Tongue (tissue), 2 donors: ENCODE results near the gene CDC27. TPM values are rescaled to one million over a fixed set of nuclear protein-coding genes. Genes with fewer than 3 reads are reported as not detected.
"Not testable (repeated sequence)": the region's sequence is repeated elsewhere in the genome, so short reads cannot be mapped to it uniquely, and the experiment has no call there.

ENCODE experiments used
- DNase-seq: peaks from one replicate; pipeline ENCODE4 v3.0.0-alpha.2; 2015
- total RNA-seq: library from RNA; depleted of rRNA; stranded (reverse); fragments of >200 nt; gene quantifications from one replicate; pipeline ENCODE4 v1.2.3, GENCODE V29; 2014

CDC27 gene
- total RNA-seq, 1 donor from 2014 or later = 86.0 TPM

- no peak for DNase-seq
Measured at GRCh38 chr17:47190243-47190642, 1.1 kb upstream of the CDC27 start.

DNA sequence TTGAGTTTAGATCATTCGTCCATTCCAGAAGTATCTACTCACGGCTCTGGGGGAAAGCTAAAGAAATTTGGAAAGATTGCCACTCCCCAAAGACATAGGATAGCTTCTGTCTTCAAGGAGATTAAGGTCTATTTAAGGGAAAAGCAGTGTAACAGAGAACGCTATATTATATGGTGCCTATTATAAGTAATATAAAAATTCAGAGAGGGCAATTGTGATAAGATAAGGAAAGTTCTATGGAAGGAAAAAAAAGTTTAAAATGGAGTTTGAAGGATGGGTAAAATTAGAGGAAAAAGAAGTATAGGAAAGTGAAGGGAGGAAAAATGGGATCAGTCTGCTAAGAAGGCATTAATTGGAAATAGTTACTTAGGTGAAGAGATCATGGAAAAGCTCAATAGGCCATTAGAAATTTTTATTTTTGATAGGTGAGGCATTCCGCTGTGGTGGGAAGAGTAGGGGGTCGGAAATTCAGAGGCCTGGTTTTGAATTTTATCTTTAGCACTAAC lies 690 bp upstream of the CDC27 start:
- DNase-seq = no peak

- no peak for DNase-seq
Measured at GRCh38 chr17:47188271-47188875, 722 bp downstream of the CDC27 start.

- DNase-seq = peak; percentile 31
Measured at GRCh38 chr17:47184681-47185080, 4.4 kb downstream of the CDC27 start.

GRCh38 chr17:47180988-47181387 lies 8.1 kb downstream of the CDC27 start:
- DNase-seq = not testable (repeated sequence)

DNA sequence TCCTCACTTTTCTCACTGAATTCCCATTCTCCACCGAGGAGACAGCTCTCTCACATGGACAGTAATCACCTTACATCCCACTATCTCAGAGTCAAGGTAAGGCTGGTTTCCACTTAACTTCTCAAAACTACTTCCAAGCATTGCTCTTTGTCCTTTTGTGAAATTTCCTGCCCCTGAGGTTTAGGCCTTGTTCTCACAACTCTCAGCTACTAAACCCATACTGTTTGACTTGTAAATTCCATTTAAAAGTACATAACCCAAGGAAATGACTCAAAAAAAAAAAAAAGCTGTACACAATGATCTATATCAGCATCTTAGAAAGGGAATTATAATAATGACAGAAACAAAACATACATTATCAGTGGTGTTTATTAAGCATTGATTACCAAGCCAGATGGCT lies 8.8 kb downstream of the CDC27 start:
- DNase-seq = no peak

- DNase-seq = no peak
Measured at GRCh38 chr17:47179141-47179540, 10.0 kb downstream of the CDC27 start.

DNA sequence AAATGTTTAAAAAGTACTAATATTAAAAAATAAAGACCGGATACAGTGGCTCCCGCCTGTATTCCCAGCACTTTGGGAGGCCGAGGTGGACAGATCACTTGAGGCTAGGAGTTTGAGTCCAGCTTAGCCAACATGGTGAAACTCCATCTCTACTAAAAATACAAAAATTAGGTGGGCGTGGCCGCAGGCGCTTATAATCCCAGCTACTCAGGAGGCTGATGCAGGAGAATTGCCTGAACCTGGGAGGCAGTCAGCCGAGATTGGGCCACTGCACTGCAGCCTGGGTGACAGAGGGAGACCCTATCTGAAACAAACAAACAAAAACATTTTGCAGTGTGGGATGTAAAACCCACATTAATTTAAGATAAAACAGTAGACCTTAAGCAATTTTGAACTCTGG lies 11.8 kb downstream of the CDC27 start:
- no peak for DNase-seq

DNA sequence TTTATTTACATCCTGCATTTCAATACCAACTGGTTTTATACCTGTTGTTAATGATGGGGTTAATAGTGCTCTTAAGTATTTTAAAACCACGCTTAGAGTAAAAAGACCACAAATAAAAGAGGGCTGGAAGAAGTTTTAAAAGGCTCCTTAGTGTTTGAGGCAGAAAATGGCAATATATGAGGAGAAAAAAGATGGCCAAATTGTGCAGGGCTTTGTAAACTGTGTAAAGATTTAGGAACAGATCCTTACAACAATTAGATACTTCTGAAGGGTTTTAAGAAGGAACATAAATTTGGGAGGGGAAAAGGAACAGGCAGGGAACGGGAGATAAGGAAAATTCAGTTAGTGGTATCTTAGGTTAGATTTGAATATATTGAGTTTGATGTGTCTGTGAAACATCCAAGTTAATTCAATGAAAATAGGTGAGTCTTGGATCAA lies 12.7 kb downstream of the CDC27 start:
- no peak for DNase-seq

DNA sequence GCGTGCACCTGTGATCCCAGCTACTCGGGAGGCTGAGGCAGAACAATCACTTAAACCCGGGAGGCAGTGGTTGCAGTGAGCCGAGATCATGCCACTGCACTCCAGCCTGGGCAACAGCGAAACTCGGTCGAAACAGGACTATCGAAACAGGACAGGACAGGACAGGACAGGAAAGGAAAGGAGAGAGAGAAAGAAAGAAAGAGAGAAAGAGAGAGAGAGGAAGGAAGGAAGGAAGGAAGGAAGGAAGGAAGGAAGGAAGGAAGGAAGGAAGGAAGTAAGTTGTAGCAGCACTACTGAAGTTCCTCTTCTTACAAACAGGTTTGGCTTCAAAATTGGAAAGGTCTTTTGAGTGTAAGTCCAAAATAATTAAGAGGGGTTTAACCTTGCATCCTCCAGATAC lies 14.3 kb downstream of the CDC27 start:
- DNase-seq = not testable (repeated sequence)

- DNase-seq = no peak
Measured at GRCh38 chr17:47172696-47173565, 16.2 kb downstream of the CDC27 start.

GRCh38 chr17:47170710-47171109 lies 18.4 kb downstream of the CDC27 start:
- no peak for DNase-seq

- not testable (repeated sequence) for DNase-seq
Measured at GRCh38 chr17:47168896-47169295, 20.2 kb downstream of the CDC27 start.

- not testable (repeated sequence) for DNase-seq
Measured at GRCh38 chr17:47166854-47167253, 22.2 kb downstream of the CDC27 start.

GRCh38 chr17:47165137-47165536 lies 24.0 kb downstream of the CDC27 start:
- DNase-seq = no peak

DNA sequence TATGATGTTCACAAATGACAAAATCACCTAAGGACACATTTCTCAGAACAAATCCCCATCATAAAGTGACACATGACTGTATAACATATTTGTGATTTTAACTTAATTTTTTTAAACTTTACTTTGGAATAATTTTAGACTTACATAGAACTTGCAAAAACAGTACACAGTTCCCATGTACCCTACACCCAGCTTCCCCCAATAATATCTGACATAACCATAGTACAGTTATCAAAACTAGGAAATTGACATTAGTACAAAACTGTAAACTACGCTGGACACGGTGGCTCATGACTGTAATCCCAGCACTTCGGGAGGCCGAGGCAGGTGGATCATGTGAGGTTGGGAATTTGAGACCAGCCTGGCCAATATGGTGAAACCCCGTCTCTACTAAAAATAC lies 24.8 kb downstream of the CDC27 start:
- no peak for DNase-seq

GRCh38 chr17:47162013-47162622 lies 27.0 kb downstream of the CDC27 start:
- no peak for DNase-seq

- no peak for DNase-seq
Measured at GRCh38 chr17:47159315-47159714, 29.8 kb downstream of the CDC27 start.

DNA sequence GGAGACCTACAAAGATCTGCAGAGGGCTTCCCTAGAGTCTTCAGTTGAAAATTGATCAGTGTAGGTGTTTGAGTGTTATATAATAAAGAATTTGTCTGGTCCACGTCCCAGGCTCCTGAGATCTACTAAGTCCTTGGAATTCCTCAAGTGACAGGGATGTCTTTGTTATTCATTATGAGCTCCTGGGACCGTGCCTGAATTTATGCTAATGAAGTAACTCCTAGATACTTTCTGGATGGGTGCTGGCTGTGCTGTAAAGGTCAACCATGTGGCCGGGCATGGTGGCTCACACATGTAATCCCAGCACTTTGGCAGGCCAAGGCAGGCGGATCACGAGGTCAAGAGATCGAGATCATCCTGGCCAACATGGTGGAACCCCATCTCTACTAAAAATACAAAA lies 43.7 kb downstream of the CDC27 start:
- DNase-seq = no peak

- no peak for DNase-seq
Measured at GRCh38 chr17:47135235-47135634, 53.9 kb downstream of the CDC27 start.

- not testable (repeated sequence) for DNase-seq
Measured at GRCh38 chr17:47134354-47134753, 54.7 kb downstream of the CDC27 start.

GRCh38 chr17:47131761-47132160 lies 57.3 kb downstream of the CDC27 start:
- no peak for DNase-seq

- not testable (repeated sequence) for DNase-seq
Measured at GRCh38 chr17:47126835-47127234, 62.3 kb downstream of the CDC27 start.
